Measurements from ENCODE around the gene ATRNL1. TPM values are rescaled to one million over a fixed set of nuclear protein-coding genes. Genes with fewer than 3 reads are reported as not detected.

ATRNL1 gene
- total RNA-seq = 10 to 100 TPM in 1 of 2 donors, 1 to 10 TPM in 1; 7.7 to 12.4 TPM

GRCh38 chr10:115093286-115093775, at the start of gene ATRNL1:
Gene ATRNL1, plus strand, starts transcription at chr10:115093365. Its CDS starts 386 bp downstream, at chr10:115093751.

Other genes starting within 250 kb of the ATRNL1 start
- gene TRUB1, start 155.2 kb upstream of the ATRNL1 start, total RNA-seq = 10 to 100 TPM; 28.6 to 41.0 TPM